MM.1S (cell line): Measurements from ENCODE around the gene SKIC2.

Experiments used
- CTCF ChIP-seq: fragments of 300-600 bp; sonication (generic); IDR thresholded peaks from 2 replicates; pipeline ENCODE4 v1.5.1; 2016; ENCODE audit warnings: antibody characterized with exemption, low read length, mixed read lengths
- EZH2 ChIP-seq: fragments of 300-600 bp; sonication (generic); optimal IDR thresholded peaks from 2 replicates; pipeline ENCODE3; 2017; ENCODE audit warnings: low read depth, mild to moderate bottlenecking, antibody characterized with exemption, low read length, mixed read lengths
- EZH2phosphoT487 ChIP-seq: fragments of 300-600 bp; sonication (generic); IDR thresholded peaks from 2 replicates; pipeline ENCODE4 v1.6.1; 2018; ENCODE audit warnings: antibody characterized with exemption, low read length

- TF ChIP-seq EZH2 (no peak), CTCF (no peak), EZH2phosphoT487 (no peak)
Measured at GRCh38 chr6:31971993-31972708, 13.2 kb downstream of the SKIC2 start, which contains the start of gene DXO.
